ENCODE measurements around the gene POLG2.
A peak's percentile ranks its signal among the peaks of the same experiment; 100 is the strongest.

The POLG2 gene

DNA sequence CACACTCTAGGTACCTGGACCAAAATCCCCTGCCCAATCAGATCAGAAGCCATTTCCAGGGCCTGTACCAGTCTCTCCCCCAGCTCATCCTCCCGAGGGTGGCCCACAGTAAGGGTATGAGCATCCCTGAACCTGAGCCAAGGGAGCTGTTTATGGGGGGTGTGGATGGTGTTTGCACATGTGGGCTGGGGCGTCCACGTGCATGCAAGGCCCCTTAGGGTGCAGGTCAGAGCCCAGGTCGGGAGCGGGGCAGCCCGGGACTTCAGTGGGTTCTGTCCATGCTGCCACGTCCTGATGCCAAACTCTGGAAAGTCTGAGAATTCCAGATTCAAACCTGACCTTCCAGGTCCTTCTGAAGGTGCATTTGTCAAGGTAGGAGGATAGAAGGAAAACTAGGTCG is 38.1 kb downstream of the POLG2 start:
- in situ Hi-C loops (cut with MboI; ENCODE audit: low pct_unique_long_range_greater_than_20kb, low sequenced_read_pairs, unreplicated experiment): no loop called here
- no peak for DNase-seq (ENCODE audit: low spot score)
- TF ChIP-seq, protein P1, sequence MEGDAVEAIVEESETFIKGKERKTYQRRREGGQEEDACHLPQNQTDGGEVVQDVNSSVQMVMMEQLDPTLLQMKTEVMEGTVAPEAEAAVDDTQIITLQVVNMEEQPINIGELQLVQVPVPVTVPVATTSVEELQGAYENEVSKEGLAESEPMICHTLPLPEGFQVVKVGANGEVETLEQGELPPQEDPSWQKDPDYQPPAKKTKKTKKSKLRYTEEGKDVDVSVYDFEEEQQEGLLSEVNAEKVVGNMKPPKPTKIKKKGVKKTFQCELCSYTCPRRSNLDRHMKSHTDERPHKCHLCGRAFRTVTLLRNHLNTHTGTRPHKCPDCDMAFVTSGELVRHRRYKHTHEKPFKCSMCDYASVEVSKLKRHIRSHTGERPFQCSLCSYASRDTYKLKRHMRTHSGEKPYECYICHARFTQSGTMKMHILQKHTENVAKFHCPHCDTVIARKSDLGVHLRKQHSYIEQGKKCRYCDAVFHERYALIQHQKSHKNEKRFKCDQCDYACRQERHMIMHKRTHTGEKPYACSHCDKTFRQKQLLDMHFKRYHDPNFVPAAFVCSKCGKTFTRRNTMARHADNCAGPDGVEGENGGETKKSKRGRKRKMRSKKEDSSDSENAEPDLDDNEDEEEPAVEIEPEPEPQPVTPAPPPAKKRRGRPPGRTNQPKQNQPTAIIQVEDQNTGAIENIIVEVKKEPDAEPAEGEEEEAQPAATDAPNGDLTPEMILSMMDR (IDR thresholded peaks at IDR 0.05; ENCODE audit: extremely low read depth, insufficient read depth, missing control alignments): no peak

DNA sequence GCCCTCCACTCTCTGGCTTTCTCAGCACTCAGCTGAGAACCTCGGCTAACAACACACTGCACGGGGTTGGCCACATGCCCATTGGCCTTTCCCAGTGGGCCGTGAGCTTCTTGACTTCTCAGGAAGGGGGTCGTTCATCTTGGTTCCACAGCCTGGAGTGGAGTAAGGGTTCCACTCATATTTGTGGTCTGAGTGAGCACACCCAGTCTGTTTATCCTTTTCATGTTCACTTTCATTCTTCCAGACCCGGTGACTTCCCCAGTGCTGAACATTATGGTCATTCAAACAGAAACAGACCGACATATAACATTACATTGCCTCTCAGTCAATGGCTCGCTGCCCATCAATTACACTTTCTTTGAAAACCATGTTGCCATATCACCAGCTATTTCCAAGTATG is 39.7 kb downstream of the POLG2 start:
- DNase-seq (ENCODE audit: low spot score): no peak
- in situ Hi-C loops (cut with MboI; ENCODE audit: low pct_unique_long_range_greater_than_20kb, low sequenced_read_pairs, unreplicated experiment): no loop called here
- TF ChIP-seq, protein P1 (IDR thresholded peaks at IDR 0.05; ENCODE audit: extremely low read depth, insufficient read depth, missing control alignments): no peak

DNA sequence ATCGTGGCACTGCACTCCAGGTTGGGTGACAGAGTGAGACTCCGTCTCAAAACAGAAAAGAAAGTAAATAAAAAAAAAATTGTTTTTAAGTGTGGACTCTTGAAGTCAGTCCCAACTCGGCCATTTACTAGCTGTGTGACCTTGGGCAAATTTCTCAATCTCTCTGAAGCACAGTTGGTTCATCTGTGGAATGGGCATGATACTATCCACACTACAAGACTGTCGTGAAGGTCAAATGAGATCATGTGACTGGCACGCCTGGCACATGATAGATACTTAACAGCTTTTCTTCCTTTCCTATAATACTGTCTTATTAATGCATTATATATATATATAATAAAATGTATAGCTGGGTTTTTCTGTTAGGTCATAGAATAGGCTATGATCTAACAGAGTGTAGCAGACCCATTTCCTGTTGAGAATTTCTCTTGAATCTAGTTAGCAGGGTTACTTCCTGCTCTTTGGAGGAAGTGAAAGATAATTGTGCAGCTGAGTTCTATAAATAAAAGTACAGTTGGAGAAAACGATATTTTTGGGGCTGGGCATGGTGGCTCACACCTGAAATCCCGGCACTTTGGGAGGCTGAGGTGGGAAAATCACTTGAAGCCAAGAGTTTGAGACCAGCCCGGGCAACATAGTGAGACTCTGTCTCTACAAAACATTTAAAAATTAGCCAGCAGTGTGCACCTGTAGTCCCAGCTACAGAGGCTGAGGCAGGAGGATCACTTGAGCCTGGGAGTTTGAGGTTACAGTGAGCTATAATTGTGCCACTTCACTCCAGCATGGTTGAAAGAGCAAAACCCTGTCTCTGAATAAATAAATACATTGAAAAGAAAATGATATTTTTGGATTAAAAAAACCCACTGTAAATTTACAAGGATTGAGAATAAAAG is 40.6 kb downstream of the POLG2 start:
- peak; percentile 57 for DNase-seq (ENCODE audit: low spot score)
- in situ Hi-C loops (cut with MboI; ENCODE audit: low pct_unique_long_range_greater_than_20kb, low sequenced_read_pairs, unreplicated experiment): no loop called here
- TF ChIP-seq, protein P1 (IDR thresholded peaks at IDR 0.05; ENCODE audit: extremely low read depth, insufficient read depth, missing control alignments): no peak

DNA sequence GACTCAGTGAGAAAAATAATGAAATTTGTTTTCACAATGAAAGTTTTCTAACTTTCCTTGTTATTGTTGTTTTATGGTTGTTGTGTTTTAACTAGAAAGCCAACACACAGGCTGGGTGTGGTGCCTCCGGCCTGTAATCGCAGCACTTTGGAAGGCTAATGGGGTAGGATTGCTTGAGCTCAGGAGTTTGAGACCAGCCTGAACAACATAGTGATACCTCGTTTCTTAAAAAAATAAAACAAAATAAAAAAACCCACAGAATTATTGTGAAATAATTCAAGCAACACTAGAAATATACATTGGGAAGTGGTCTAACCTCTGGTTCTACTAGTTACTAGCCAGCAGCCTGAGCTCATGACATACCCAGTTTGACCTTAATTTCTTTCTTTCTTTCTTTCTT is 47.3 kb downstream of the POLG2 start:
- TF ChIP-seq, protein P1 (IDR thresholded peaks at IDR 0.05; ENCODE audit: extremely low read depth, insufficient read depth, missing control alignments): no peak
- DNase-seq (ENCODE audit: low spot score): no peak
- in situ Hi-C loops (cut with MboI; ENCODE audit: low pct_unique_long_range_greater_than_20kb, low sequenced_read_pairs, unreplicated experiment): no loop called here

DNA sequence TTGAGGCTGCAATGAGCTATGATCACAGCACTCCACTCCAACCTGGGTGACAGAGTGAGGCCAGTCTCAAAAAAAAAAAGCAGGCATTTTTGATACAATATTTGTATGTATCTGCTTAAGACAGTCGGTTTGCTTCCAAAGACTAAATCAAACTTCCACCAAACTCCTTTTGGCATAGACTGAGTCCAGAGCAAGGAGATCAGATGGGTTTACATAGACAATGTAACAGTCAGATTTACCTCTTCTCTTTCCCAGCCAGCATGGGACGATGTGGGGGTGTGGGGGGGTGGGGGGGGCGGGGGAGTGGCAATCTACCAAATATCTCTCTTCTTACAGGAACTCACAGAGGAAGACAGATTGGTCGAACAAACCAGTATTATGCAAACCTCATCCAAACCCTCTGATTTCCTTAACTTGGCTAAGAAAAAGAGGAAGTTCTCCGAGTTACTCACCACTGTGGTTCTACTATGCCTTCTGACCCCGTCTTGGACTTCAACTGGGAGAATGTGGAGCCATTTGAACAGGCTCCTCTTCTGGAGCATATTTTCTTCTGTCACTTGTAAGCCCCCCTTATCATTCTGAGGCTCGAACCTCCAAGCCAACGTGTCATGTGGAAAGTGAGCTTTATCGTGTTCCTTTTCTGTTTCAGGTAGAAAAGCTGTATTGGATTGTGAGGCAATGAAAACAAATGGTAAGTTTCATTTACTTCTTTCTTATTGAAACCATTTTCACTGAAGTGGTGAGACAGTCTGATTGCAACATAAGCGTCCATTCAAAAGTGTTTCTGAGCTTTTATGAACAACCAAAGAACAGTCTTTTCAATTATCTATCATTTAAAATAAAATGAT is 48.0 kb downstream of the POLG2 start, which contains the start of gene MILR1:
MILR1 (plus strand) TSS at position 451 of the 848 bp plus-strand sequence; CDS start at position 505, 54 bp downstream.
- in situ Hi-C loops (cut with MboI; ENCODE audit: low pct_unique_long_range_greater_than_20kb, low sequenced_read_pairs, unreplicated experiment): no loop called here
- peak; percentile 46 for DNase-seq (ENCODE audit: low spot score)
- TF ChIP-seq, protein P1 (IDR thresholded peaks at IDR 0.05; ENCODE audit: extremely low read depth, insufficient read depth, missing control alignments): no peak

DNA sequence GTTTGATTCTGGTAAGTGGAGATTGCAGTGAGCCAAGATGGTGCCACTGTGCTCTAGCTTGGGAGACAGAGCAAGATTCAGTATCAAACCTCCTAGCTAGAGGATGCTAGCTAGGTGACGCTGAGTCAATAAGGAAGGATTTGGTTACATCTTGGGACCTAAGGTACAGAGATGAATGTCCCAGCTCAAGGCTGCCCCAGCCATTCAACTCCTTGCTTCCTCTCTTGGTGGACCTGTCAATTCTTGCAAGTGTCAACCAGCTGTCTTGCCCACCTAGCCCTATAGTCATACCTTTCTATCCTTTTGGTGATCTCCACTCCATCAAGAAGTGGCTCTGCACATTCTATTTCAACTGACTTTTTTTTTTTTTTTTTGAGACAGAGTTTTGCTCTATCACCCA is 49.3 kb downstream of the POLG2 start:
- TF ChIP-seq, protein P1 (IDR thresholded peaks at IDR 0.05; ENCODE audit: extremely low read depth, insufficient read depth, missing control alignments): no peak
- in situ Hi-C loops (cut with MboI; ENCODE audit: low pct_unique_long_range_greater_than_20kb, low sequenced_read_pairs, unreplicated experiment): no loop called here
- DNase-seq (ENCODE audit: low spot score): no peak

Measured in GM13977 (cell line).